K562 (cell line): Measurements from ENCODE around the gene SMAD3. TPM values are rescaled to one million over a fixed set of nuclear protein-coding genes. Genes with fewer than 3 reads are reported as not detected.
A peak's percentile ranks its signal among the peaks of the same experiment; 100 is the strongest.

Experiments used
- ARID2 ChIP-seq: fragments of 450-650 bp; IDR thresholded peaks from 2 replicates; pipeline ENCODE4 v1.6.1; 2017; ENCODE audit warnings: antibody characterized with exemption, mild to moderate bottlenecking
- CEBPZ ChIP-seq: fragments of 150-350 bp; IDR thresholded peaks from 2 replicates; pipeline ENCODE4 v1.6.1; 2014; ENCODE audit warnings: low read depth, mild to moderate bottlenecking, low read length, borderline replicate concordance
- CREB3 ChIP-seq: fragments of 450-650 bp; conservative IDR thresholded peaks from 2 replicates; pipeline ENCODE4 v1.6.1; 2016; ENCODE audit warnings: missing genetic modification characterization, low read depth, mild to moderate bottlenecking, missing compliant biosample characterization, moderate library complexity
- FOS ChIP-seq: IDR thresholded peaks from 3 replicates; pipeline ENCODE4 v1.6.1; 2011; ENCODE audit not compliant: insufficient read length; ENCODE audit errors: extremely low read depth
- FOXP1 ChIP-seq: sonication (generic); formaldehyde crosslinking; IDR thresholded peaks from 2 replicates; pipeline ENCODE4 v1.8.0; 2022; ENCODE audit warnings: mild to moderate bottlenecking, missing genetic modification reagents
- GABPB2 ChIP-seq: fragments of 250-450 bp; sonication (Bioruptor Pico); conservative IDR thresholded peaks from 2 replicates; pipeline ENCODE4 v1.5.1; 2021; ENCODE audit warnings: mild to moderate bottlenecking
- GTF2A2 ChIP-seq: IDR thresholded peaks from 2 replicates; pipeline ENCODE4 v1.6.1; 2016; ENCODE audit warnings: mild to moderate bottlenecking, missing genetic modification characterization, missing compliant biosample characterization
- HMGN3 ChIP-seq: IDR thresholded peaks from 2 replicates; pipeline ENCODE4 v1.6.1; 2011; ENCODE audit warnings: borderline replicate concordance, low read depth, mild to moderate bottlenecking, mixed read lengths, low read length; ENCODE audit not compliant: insufficient read length; ENCODE audit errors: extremely low read depth
- HNRNPLL ChIP-seq: fragments of 200-400 bp; formaldehyde crosslinking; IDR thresholded peaks from 2 replicates; pipeline ENCODE4 v1.6.1; 2017; ENCODE audit warnings: low read length, low read depth, mild to moderate bottlenecking; ENCODE audit not compliant: poor library complexity, severe bottlenecking
- MYNN ChIP-seq, 2 experiments: sonication (generic); formaldehyde crosslinking in 1 of 2; IDR thresholded peaks; 2 replicates each; pipeline versions ENCODE4 v1.5.0 to v1.6.1; 2016 to 2020; ENCODE audit warnings: antibody characterized with exemption in 1 of 2, missing genetic modification reagents in 1 of 2
- NR1H2 ChIP-seq: sonication (generic); formaldehyde crosslinking; IDR thresholded peaks from 2 replicates; pipeline ENCODE4 v1.4.0; 2020; ENCODE audit warnings: mild to moderate bottlenecking, missing genetic modification reagents
- PHF8 ChIP-seq: fragments of 200-600 bp; sonication (generic); IDR thresholded peaks from 2 replicates; pipeline ENCODE4 v1.6.1; 2012; ENCODE audit warnings: mixed run types, mild to moderate bottlenecking, inconsistent platforms, low read length, moderate library complexity, borderline replicate concordance
- RAD21 ChIP-seq, 2 experiments: fragments of 250-450 bp in 1 of 2; fragments of 450-650 bp in 1 of 2; sonication (Bioruptor Pico) in 1 of 2; formaldehyde crosslinking in 1 of 2; IDR thresholded peaks in 1 of 2; conservative IDR thresholded peaks in 1 of 2; 2 replicates each; pipeline versions ENCODE4 v1.4.0 to v1.8.0; 2020 to 2022; ENCODE audit warnings: mild to moderate bottlenecking in 2 of 2, moderate library complexity in 1 of 2
- SPI1 ChIP-seq: IDR thresholded peaks from 2 replicates; pipeline ENCODE4 v1.6.1; 2011; ENCODE audit warnings: low read depth, low read length, control low read depth, borderline replicate concordance
- SREBF2 ChIP-seq: sonication (generic); formaldehyde crosslinking; IDR thresholded peaks from 2 replicates; pipeline ENCODE4 v1.4.0; 2020; ENCODE audit warnings: mild to moderate bottlenecking, missing genetic modification reagents
- TAF1 ChIP-seq: IDR thresholded peaks from 2 replicates; pipeline ENCODE4 v1.6.1; 2011; ENCODE audit warnings: mild to moderate bottlenecking, low read length, moderate library complexity; ENCODE audit not compliant: insufficient read depth, control insufficient read depth, severe bottlenecking; ENCODE audit errors: extremely low read depth
- THRA ChIP-seq: fragments of 450-650 bp; IDR thresholded peaks from 2 replicates; pipeline ENCODE4 v1.6.1; 2017; ENCODE audit warnings: mild to moderate bottlenecking, moderate library complexity
- ZBTB5 ChIP-seq: fragments of 450-650 bp; IDR thresholded peaks from 2 replicates; pipeline ENCODE4 v1.6.1; 2017; ENCODE audit warnings: antibody characterized with exemption
- ZNF436 ChIP-seq: fragments of 250-450, 450-650 bp; sonication (Bioruptor Pico); formaldehyde crosslinking; IDR thresholded peaks from 2 replicates; pipeline ENCODE4 v1.7.0; 2020; ENCODE audit warnings: mild to moderate bottlenecking
- ZNF584 ChIP-seq: fragments of 200-800 bp; sonication (Bioruptor generic); IDR thresholded peaks from 2 replicates; pipeline ENCODE4 v1.6.1; 2016; ENCODE audit warnings: low read depth, mild to moderate bottlenecking, missing genetic modification characterization, missing compliant biosample characterization
- polyA plus RNA-seq, 8 experiments: library from polyadenylated mRNA; depleted of rRNA in 4 of 8; stranded (reverse) in 5 of 8; unstranded in 3 of 8; fragments of >200 nt; fragmentation: Nextera tagmentation in 2 of 8; fragmentation: Illumina TruSeq in 1 of 8; extraction: Ambion mirVana in 2 of 8; extraction: Trizol in 1 of 8; gene quantifications; 2 replicates each; pipeline versions ENCODE4 v1.2.1 to v1.2.3, GENCODE V29; 2011 to 2014; ENCODE audit warnings: inconsistent platforms in 1 of 8, missing spikeins in 1 of 8
- total RNA-seq, 7 experiments: library from RNA; depleted of rRNA in 6 of 7; stranded (reverse); fragments of >200 nt in 6 of 7; fragmentation: Illumina TruSeq in 2 of 7; extraction: Trizol in 2 of 7; gene quantifications; 2 replicates each; pipeline versions ENCODE4 v1.2.1 to v1.2.3, GENCODE V29; 2011 to 2021; ENCODE audit warnings: low replicate concordance in 1 of 7

The SMAD3 gene
- total and polyA plus RNA-seq, 9 of the 15 experiments (the other 6 are each of a cell fraction or from before 2014, with no cell fraction given), result 4.3 to 39.2 (median 11.1) TPM

- TF ChIP-seq CEBPZ (no peak), NR1H2 (CRISPR knock-in tag) (no peak), PHF8 (no peak), THRA (no peak), ZBTB5 (no peak), HNRNPLL (no peak), ZNF584 (CRISPR knock-in tag) (no peak), MYNN (IDR thresholded peaks at IDR 0.05) (no peak), MYNN (CRISPR knock-in tag; IDR thresholded peaks at IDR 0.05) (no peak), TAF1 (peak; percentile 2), FOXP1 (CRISPR knock-in tag) (peak; percentile 55; the same call in 1 of the 2 replicates), ARID2 (no peak), FOS (no peak), SPI1 (no peak), CREB3 (tag) (0 out of 2 replicates have a peak, but pooled peaks have one; percentile 45), ZNF436 (CRISPR knock-in tag) (no peak), HMGN3 (no peak), GTF2A2 (no peak), SREBF2 (CRISPR knock-in tag) (no peak), RAD21 (CRISPR knock-in tag; conservative IDR thresholded peaks at IDR 0.05 in 1 of 2, IDR thresholded peaks at IDR 0.05 in 1 of 2) (no peak), GABPB2 (CRISPR knock-in tag) (no peak)
Measured at GRCh38 chr15:67067930-67068551, 2.6 kb downstream of the SMAD3 start (continued).
